ENCODE data around the gene LAMP5.

DNA sequence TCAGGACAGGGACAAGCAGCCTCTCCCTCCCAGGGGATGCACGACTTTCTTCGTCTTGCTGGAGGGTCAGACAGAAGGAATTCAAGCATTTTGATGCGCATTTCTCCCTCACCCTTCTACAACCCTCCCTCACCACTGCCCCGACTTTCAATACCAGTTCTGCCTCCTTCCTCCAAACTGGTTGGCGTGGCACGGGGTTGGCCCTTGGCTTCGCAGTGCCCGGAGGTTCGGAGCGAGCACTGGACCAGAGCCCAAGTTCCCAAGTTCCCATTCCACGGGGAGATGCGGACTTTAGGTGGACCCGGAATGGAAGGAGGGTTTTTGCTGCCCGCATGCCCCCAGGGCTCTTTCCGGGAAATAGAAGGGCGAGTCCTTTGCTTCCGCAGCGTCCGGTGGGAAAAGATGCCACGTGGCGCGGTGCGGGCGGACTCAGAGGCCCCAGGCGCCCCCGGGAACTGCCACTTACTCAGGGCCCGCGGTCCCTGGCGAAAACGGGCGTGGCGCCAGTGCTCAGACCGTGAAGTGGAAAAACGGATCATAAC is 8.0 kb upstream of the LAMP5 start:
- no peak for TF ChIP-seq EZH2phosphoT487 (IDR thresholded peaks at IDR 0.05; ENCODE audit: unreplicated experiment)
- TF ChIP-seq, protein P1, sequence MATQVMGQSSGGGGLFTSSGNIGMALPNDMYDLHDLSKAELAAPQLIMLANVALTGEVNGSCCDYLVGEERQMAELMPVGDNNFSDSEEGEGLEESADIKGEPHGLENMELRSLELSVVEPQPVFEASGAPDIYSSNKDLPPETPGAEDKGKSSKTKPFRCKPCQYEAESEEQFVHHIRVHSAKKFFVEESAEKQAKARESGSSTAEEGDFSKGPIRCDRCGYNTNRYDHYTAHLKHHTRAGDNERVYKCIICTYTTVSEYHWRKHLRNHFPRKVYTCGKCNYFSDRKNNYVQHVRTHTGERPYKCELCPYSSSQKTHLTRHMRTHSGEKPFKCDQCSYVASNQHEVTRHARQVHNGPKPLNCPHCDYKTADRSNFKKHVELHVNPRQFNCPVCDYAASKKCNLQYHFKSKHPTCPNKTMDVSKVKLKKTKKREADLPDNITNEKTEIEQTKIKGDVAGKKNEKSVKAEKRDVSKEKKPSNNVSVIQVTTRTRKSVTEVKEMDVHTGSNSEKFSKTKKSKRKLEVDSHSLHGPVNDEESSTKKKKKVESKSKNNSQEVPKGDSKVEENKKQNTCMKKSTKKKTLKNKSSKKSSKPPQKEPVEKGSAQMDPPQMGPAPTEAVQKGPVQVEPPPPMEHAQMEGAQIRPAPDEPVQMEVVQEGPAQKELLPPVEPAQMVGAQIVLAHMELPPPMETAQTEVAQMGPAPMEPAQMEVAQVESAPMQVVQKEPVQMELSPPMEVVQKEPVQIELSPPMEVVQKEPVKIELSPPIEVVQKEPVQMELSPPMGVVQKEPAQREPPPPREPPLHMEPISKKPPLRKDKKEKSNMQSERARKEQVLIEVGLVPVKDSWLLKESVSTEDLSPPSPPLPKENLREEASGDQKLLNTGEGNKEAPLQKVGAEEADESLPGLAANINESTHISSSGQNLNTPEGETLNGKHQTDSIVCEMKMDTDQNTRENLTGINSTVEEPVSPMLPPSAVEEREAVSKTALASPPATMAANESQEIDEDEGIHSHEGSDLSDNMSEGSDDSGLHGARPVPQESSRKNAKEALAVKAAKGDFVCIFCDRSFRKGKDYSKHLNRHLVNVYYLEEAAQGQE (IDR thresholded peaks at IDR 0.05; ENCODE audit: unreplicated experiment) = no peak
- TF ChIP-seq, protein P2, sequence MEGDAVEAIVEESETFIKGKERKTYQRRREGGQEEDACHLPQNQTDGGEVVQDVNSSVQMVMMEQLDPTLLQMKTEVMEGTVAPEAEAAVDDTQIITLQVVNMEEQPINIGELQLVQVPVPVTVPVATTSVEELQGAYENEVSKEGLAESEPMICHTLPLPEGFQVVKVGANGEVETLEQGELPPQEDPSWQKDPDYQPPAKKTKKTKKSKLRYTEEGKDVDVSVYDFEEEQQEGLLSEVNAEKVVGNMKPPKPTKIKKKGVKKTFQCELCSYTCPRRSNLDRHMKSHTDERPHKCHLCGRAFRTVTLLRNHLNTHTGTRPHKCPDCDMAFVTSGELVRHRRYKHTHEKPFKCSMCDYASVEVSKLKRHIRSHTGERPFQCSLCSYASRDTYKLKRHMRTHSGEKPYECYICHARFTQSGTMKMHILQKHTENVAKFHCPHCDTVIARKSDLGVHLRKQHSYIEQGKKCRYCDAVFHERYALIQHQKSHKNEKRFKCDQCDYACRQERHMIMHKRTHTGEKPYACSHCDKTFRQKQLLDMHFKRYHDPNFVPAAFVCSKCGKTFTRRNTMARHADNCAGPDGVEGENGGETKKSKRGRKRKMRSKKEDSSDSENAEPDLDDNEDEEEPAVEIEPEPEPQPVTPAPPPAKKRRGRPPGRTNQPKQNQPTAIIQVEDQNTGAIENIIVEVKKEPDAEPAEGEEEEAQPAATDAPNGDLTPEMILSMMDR (conservative IDR thresholded peaks at IDR 0.05; ENCODE audit: low read depth in 2 of 2) = no peak
- TF ChIP-seq NANOG (IDR thresholded peaks at IDR 0.05; ENCODE audit: borderline replicate concordance) = no peak
- TF ChIP-seq CREB1 (CRISPR knock-in tag; IDR thresholded peaks at IDR 0.05; ENCODE audit: low read depth) = no peak
- no peak for TF ChIP-seq POLR2AphosphoS5 (IDR thresholded peaks at IDR 0.05; ENCODE audit: low read depth)
- TF ChIP-seq, protein P3, sequence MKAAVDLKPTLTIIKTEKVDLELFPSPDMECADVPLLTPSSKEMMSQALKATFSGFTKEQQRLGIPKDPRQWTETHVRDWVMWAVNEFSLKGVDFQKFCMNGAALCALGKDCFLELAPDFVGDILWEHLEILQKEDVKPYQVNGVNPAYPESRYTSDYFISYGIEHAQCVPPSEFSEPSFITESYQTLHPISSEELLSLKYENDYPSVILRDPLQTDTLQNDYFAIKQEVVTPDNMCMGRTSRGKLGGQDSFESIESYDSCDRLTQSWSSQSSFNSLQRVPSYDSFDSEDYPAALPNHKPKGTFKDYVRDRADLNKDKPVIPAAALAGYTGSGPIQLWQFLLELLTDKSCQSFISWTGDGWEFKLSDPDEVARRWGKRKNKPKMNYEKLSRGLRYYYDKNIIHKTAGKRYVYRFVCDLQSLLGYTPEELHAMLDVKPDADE (IDR thresholded peaks at IDR 0.05) = no peak
- peak; percentile 87 for TF ChIP-seq EZH2 (IDR thresholded peaks at IDR 0.05; ENCODE audit: low read depth, unreplicated experiment)
- TF ChIP-seq ZNF331 (CRISPR knock-in tag; IDR thresholded peaks at IDR 0.05; ENCODE audit: low read depth) = no peak
- TF ChIP-seq STAT1 (IDR thresholded peaks at IDR 0.05; ENCODE audit: unreplicated experiment) = no peak
- no peak for TF ChIP-seq ZNF114 (CRISPR knock-in tag; IDR thresholded peaks at IDR 0.05)
- no peak for TF ChIP-seq JUNB (IDR thresholded peaks at IDR 0.05; ENCODE audit: unreplicated experiment)

Measured in GM23338 (cell line).